Colonic mucosa (tissue), 4 donors: ENCODE measurements around the gene SLC16A6. TPM values are rescaled to one million over a fixed set of nuclear protein-coding genes. Genes with fewer than 3 reads are reported as not detected.
A peak's percentile ranks its signal among the peaks of the same experiment; 100 is the strongest.
"Not testable (repeated sequence)": the region's sequence is repeated elsewhere in the genome, so short reads cannot be mapped to it uniquely, and the experiment has no call there.

ENCODE experiments used
- DNase-seq: peaks from one replicate; pipeline ENCODE4 v3.0.0-alpha.2; 2020
- H3K27ac ChIP-seq: fragments of 200-600 bp; one replicate; pipeline ENCODE4 v1.8.0; 2021
- H3K27me3 ChIP-seq: fragments of 200-600 bp; one replicate; pipeline ENCODE4 v1.8.0; 2021
- H3K36me3 ChIP-seq: fragments of 200-600 bp; one replicate; pipeline ENCODE4 v1.8.0; 2021
- H3K4me1 ChIP-seq: fragments of 200-600 bp; one replicate; pipeline ENCODE4 v1.8.0; 2021; ENCODE audit warnings: mild to moderate bottlenecking
- H3K4me3 ChIP-seq: fragments of 200-600 bp; one replicate; pipeline ENCODE4 v1.8.0; 2021
- H3K9ac ChIP-seq, 2 donors: one replicate each; pipeline ENCODE4 v1.7.0; 2013; ENCODE audit warnings: control low read depth in 2 of 2, low read depth in 2 of 2, low read length in 2 of 2
- H3K9me3 ChIP-seq: fragments of 200-600 bp; one replicate; pipeline ENCODE4 v1.8.0; 2021
- intact Hi-C: fragments of 100-400 bp; cut with DNase I; formaldehyde crosslinking; loops from one replicate; pipeline ENCODE4 v1.14.1; 2022
- total RNA-seq, 2 donors: library from RNA; stranded (reverse); fragmentation: NEBNext Ultra II Directional in 1 of 2; extraction: Animal tissue kit (Norgen Biotek cat#: 25700) in 1 of 2; gene quantifications; one replicate each; pipeline ENCODE4 v1.2.1, GENCODE V29; 2021
- TF ChIP-seq, protein P1 (sequence below): fragments of 200-600 bp; IDR thresholded peaks from one replicate; pipeline ENCODE4 v1.8.0; 2022; ENCODE audit warnings: antibody characterized with exemption, mild to moderate bottlenecking
- donor health status: healthy.
- donor health status: DM: no; HTN: no; CAD: no.
- donor health status: DM: no; HTN: no; CAD: no.

The SLC16A6 gene
- total RNA-seq, 2 donors from 2014 or later: 0.15 to 0.19 TPM

DNA sequence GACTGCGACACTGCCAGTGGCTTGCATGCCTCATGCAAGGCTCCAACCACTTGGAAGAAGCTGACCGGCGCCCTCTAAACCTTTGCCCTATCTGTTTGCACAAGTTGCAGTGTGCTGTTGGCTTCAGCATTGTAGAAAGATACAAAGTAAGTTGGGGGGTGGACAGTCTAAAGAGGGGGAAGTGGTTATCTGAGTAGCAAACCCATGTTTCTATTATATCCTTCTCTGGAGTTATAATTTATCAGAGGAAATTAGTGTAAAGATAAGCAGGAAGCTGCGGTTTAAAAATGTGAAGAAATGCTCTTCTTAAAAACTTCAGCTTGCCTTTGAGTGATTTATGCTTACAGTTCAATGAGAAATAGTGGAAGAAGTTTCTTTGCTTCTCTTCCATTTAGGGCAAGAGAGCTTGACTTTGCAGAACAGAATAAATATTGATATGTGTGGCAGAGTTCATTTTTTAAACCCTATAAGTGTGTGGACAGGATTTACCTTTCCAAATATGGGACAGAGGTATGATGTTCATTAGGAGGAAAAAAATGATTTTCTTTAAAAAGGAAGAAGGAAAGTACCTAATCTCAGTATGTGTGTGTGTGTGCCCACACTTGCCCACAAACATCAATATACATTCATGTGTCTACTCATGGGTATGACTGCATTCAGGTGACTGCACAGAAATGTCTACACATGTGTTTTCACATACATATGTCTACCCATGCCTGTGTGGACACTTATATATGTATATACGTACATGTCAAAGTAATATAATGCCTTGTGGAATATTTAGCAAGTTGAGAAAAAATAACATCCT, 35.0 kb downstream of the SLC16A6 start:
- no peak overlapping the region for H3K9ac ChIP-seq
- no peaks in the 10 kb centered on the region for H3K36me3 ChIP-seq
- H3K27ac ChIP-seq: no peak overlapping the region
- TF ChIP-seq, protein P1, sequence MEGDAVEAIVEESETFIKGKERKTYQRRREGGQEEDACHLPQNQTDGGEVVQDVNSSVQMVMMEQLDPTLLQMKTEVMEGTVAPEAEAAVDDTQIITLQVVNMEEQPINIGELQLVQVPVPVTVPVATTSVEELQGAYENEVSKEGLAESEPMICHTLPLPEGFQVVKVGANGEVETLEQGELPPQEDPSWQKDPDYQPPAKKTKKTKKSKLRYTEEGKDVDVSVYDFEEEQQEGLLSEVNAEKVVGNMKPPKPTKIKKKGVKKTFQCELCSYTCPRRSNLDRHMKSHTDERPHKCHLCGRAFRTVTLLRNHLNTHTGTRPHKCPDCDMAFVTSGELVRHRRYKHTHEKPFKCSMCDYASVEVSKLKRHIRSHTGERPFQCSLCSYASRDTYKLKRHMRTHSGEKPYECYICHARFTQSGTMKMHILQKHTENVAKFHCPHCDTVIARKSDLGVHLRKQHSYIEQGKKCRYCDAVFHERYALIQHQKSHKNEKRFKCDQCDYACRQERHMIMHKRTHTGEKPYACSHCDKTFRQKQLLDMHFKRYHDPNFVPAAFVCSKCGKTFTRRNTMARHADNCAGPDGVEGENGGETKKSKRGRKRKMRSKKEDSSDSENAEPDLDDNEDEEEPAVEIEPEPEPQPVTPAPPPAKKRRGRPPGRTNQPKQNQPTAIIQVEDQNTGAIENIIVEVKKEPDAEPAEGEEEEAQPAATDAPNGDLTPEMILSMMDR: no peak
- H3K4me3 ChIP-seq: no peak overlapping the region
- intact Hi-C loops: no loop called here
- no peaks in the 10 kb centered on the region for H3K4me1 ChIP-seq
- H3K27me3 ChIP-seq: no peaks in the 10 kb centered on the region
- no peaks in the 10 kb centered on the region for H3K9me3 ChIP-seq
- no peak for DNase-seq

DNA sequence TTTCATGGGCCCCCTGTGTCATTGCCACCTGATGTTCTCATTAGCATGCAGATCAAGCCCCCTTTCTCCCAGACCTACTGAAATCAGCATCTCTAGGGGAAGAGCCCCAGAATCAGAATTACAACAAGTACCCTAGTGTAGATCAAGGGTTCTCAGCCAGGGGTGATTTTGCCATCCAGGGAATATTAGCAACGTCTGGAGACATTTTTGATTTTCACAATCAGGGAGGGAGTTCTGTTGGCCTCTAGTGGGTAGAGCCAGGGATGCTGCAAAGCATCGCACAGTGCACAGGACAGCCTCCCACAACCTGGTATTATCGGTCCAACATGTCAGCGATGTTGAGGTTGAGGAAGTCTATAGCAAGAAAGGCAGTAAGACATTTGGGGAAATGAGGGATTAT, 35.8 kb downstream of the SLC16A6 start:
- Histone ChIP-seq H3K27me3 (no peaks in the 10 kb centered on the region), H3K9ac (no peak overlapping the region), H3K4me3 (no peak overlapping the region), H3K27ac (no peak overlapping the region), H3K36me3 (no peaks in the 10 kb centered on the region), H3K4me1 (no peaks in the 10 kb centered on the region), H3K9me3 (no peaks in the 10 kb centered on the region)
- no peak for DNase-seq
- TF ChIP-seq, protein P1: no peak
- intact Hi-C loops: no loop called here

DNA sequence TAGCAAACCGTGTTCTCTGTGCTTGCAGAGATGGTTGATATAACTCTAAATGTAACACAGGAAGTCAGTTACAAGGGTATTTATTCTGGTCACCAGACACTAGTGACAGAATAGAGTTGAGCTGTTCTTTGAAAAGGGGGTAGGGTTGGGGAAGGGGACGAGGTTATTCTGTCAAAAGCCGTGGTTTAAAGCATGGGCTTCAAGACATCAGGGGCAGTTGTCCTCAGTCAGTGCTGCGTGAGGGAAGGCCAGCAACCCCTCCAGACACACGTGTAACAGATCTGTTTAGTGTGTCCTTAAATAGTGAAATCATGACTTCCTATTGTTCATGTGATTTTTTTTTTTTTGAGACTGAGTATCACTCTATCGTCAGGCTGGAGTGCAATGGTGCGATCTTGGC, 37.5 kb downstream of the SLC16A6 start:
- H3K27ac ChIP-seq, H3K4me1 ChIP-seq, H3K36me3 ChIP-seq, H3K27me3 ChIP-seq, H3K4me3 ChIP-seq, intact Hi-C loops, H3K9me3 ChIP-seq, DNase-seq: not testable (repeated sequence)
- H3K9ac ChIP-seq: peak overlapping the region in 1 of 2 donors; percentile 12

DNA sequence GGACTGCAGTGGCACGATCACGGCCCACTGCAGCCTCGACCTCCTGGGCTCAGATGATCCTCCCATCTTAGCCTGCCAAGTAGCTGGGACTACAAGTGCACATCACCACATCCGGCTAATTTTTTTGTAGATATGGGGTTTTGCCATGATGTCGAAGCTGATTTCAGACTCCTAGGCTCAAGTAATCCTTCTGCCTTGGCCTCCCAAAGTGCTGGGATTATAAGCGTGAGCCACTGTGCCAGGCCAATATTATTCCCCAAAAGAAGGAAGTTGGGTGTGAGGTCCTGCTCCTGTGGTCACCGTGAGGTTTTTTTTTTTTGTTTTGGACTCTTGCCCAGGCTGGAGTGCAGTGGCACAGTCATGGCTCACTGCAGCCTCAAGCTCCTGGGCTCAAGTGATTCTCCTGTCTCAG, 41.6 kb downstream of the SLC16A6 start:
- intact Hi-C loops: no loop called here
- no peak for DNase-seq
- Histone ChIP-seq H3K36me3 (no peaks in the 10 kb centered on the region), H3K27ac (peak overlapping the region; percentile 97), H3K9ac (no peak overlapping the region), H3K4me3 (no peak overlapping the region), H3K9me3 (no peaks in the 10 kb centered on the region), H3K27me3 (no peaks in the 10 kb centered on the region), H3K4me1 (no peaks in the 10 kb centered on the region)
- TF ChIP-seq, protein P1: no peak

DNA sequence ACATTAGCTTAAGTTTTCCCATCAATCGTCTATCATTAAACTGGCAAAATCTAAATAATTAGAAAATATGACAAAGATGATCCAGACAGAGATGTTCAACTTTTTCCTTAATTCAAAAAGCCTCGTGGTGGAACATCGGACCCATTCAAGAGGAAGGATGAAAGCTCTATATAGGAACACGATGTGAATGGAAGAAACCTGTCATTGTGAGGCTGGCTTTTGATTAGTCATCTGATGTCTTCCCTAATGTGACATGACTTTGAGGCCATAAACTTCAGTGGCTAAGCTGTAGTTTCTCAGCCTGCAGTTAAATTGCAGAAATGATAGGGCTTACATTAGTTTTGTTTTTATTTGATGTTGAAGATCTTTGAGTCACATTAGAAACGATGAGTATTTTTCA, 42.0 kb downstream of the SLC16A6 start:
- Histone ChIP-seq H3K9me3 (no peaks in the 10 kb centered on the region), H3K9ac (peak overlapping the region in 1 of 2 donors; percentile 91), H3K4me1 (no peaks in the 10 kb centered on the region), H3K36me3 (no peaks in the 10 kb centered on the region), H3K27me3 (no peaks in the 10 kb centered on the region), H3K27ac (peak overlapping the region; percentile 97), H3K4me3 (no peak overlapping the region)
- TF ChIP-seq, protein P1: no peak
- intact Hi-C loops: no loop called here
- no peak for DNase-seq

DNA sequence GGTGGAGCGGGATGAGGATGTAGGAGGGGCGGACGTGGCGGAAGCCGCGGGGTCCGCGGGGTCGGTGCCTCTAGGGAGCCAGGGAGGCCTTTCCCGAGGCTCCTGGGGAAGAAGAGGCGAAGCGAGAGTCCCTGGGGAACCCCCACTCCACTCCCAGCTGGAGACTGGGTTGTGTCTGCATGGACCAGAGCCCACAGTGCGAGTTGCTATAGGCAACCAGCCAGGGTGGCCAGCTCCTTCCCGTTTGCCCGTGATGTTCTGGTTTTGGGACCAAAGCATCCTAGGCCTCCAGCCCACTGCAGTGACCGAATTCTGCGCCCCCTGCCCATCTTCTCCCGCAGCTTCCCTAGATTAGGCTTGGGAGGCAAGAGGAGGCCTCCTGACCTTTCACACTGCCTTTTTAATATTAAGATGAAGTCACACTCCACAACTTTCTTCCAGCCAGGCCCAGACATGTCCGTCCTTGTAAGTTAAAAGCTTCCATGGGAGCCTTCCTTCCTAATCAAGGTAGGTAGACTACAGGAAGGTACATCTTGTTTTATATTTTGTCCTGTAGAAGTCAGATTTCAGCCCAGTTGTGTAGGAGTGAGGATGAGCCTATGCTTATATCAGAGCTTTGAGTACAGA, 42.6 kb downstream of the SLC16A6 start:
- TF ChIP-seq, protein P1: no peak
- intact Hi-C loops: no loop called here
- H3K9me3 ChIP-seq: no peaks in the 10 kb centered on the region
- H3K27ac ChIP-seq: peak overlapping the region; percentile 97
- peak overlapping the region; percentile 86 to 91 for H3K9ac ChIP-seq
- H3K4me3 ChIP-seq: peak overlapping the region; percentile 92
- peak; percentile 67 for DNase-seq
- H3K4me1 ChIP-seq: no peaks in the 10 kb centered on the region
- no peaks in the 10 kb centered on the region for H3K36me3 ChIP-seq
- no peaks in the 10 kb centered on the region for H3K27me3 ChIP-seq
